Upper lobe of left lung (tissue), 6 donors: ENCODE data around the gene SNRNP40. TPM values are rescaled to one million over a fixed set of nuclear protein-coding genes. Genes with fewer than 3 reads are reported as not detected.
"Not testable (repeated sequence)": the region's sequence is repeated elsewhere in the genome, so short reads cannot be mapped to it uniquely, and the experiment has no call there.

Source experiments
- ATAC-seq, 2 donors: fragments of 200-7000 bp; cut with Tn5 transposase; one replicate each; pipeline ENCODE4 v1.9.1; 2022; ENCODE audit warnings: mild to moderate bottlenecking in 2 of 2, moderate library complexity in 2 of 2; ENCODE audit not compliant: low FRiP score in 2 of 2
- DNase-seq, 2 donors: peaks; one replicate each; pipeline ENCODE4 v3.0.0-alpha.2; 2019 to 2020
- H3K27ac ChIP-seq, 4 donors: fragments of 200-600 bp; sonication (generic); one replicate each; pipeline ENCODE4 v1.5.1; 2016 to 2019
- H3K27me3 ChIP-seq, 4 donors: fragments of 200-600 bp; sonication (generic); one replicate each; pipeline ENCODE4 v1.5.1; 2017 to 2019
- H3K36me3 ChIP-seq, 4 donors: fragments of 200-600 bp; sonication (generic); one replicate each; pipeline ENCODE4 v1.5.1; 2016 to 2019
- H3K4me1 ChIP-seq, 4 donors: fragments of 200-600 bp; sonication (generic); one replicate each; pipeline ENCODE4 v1.5.1; 2018 to 2019
- H3K4me3 ChIP-seq, 4 donors: fragments of 200-600 bp; sonication (generic); one replicate each; pipeline ENCODE4 v1.5.1; 2017 to 2019; ENCODE audit warnings: mild to moderate bottlenecking in 2 of 4, moderate library complexity in 1 of 4
- H3K9me3 ChIP-seq, 4 donors: fragments of 200-600 bp; sonication (generic); one replicate each; pipeline ENCODE4 v1.5.1; 2018 to 2019
- CTCF ChIP-seq, 6 experiments: fragments of 450-650 bp in 4 of 6; fragments of 200-600 bp in 2 of 6; sonication (generic) in 2 of 6; IDR thresholded peaks; one replicate each; pipeline ENCODE4 v1.5.1; 2016 to 2019; ENCODE audit warnings: antibody characterized with exemption in 6 of 6
- EP300 ChIP-seq, 4 donors: sonication (generic); formaldehyde crosslinking; IDR thresholded peaks; one replicate each; pipeline ENCODE4 v1.5.1; 2017; ENCODE audit warnings: antibody characterized with exemption in 4 of 4, control low read depth in 2 of 4
- POLR2A ChIP-seq, 4 donors: fragments of 450-650 bp; IDR thresholded peaks; one replicate each; pipeline ENCODE4 v1.5.1; 2016 to 2017; ENCODE audit warnings: antibody characterized with exemption in 4 of 4, mild to moderate bottlenecking in 2 of 4
- POLR2AphosphoS5 ChIP-seq, 2 donors: sonication (generic); formaldehyde crosslinking; IDR thresholded peaks; one replicate each; pipeline ENCODE4 v1.5.1; 2017; ENCODE audit warnings: antibody characterized with exemption in 2 of 2
- WGBS, 2 donors: methylation state at CpG; one replicate each; pipeline ENCODE4 v1.1.5; 2017 to 2018; 5-methylcytosine and 5-hydroxymethylcytosine counted together
- total RNA-seq, 6 donors: library from RNA; depleted of rRNA in 4 of 6; stranded (reverse); fragments of >200 nt in 4 of 6; gene quantifications; one replicate each; pipeline versions ENCODE4 v1.1.0 to v1.2.1, GENCODE V29; 2016 to 2021
- donor health status: DM: no; HTN: no; CAD: no; lungs with moderate emphysema.
- donor health status: DM: no; HTN: yes; CAD: no; lungs with severe emphysema.

Gene SNRNP40
- total RNA-seq, 6 donors from 2014 or later: 19.4 to 58.7 (median 44.1) TPM

GRCh38 chr1:31295874-31296485 is 608 bp downstream of the SNRNP40 start:
- Histone ChIP-seq H3K27me3 (no peaks in the 10 kb centered on the region), H3K4me1 (peaks cover 15 to 38% (median 24%) of the 10 kb centered on the region in 4 donors), H3K36me3 (peaks cover 5 to 32% (median 21%) of the 10 kb centered on the region in 4 donors), H3K9me3 (no peaks in the 10 kb centered on the region), H3K4me3 (peak overlapping the region; percentile 70 to 91 (median 84)), H3K27ac (peak overlapping the region; percentile 89 to 94 (median 91))
- WGBS, 2 donors: 17 to 25% methylated on average over 10 to 17 of the region's 17 CpGs
- ATAC-seq (no peak), DNase-seq (no peak)
- TF ChIP-seq POLR2A (IDR thresholded peaks at IDR 0.05) (no peak), EP300 (IDR thresholded peaks at IDR 0.05) (no peak), CTCF (IDR thresholded peaks at IDR 0.05) (no peak), POLR2AphosphoS5 (IDR thresholded peaks at IDR 0.05) (no peak)

GRCh38 chr1:31289021-31289420 is 7.6 kb downstream of the SNRNP40 start:
- no peaks in the 10 kb centered on the region for H3K27me3 ChIP-seq
- ATAC-seq (no peak), DNase-seq (no peak)
- H3K4me3 ChIP-seq: no peak overlapping the region
- 52 to 56% methylated on average over 4 of the region's 4 CpGs for WGBS, 2 donors
- H3K9me3 ChIP-seq: no peaks in the 10 kb centered on the region
- peaks cover 30 to 87% (median 66%) of the 10 kb centered on the region in 4 donors for H3K36me3 ChIP-seq
- TF ChIP-seq POLR2A (IDR thresholded peaks at IDR 0.05) (no peak), CTCF (IDR thresholded peaks at IDR 0.05) (no peak), POLR2AphosphoS5 (IDR thresholded peaks at IDR 0.05) (no peak), EP300 (IDR thresholded peaks at IDR 0.05) (no peak)
- H3K4me1 ChIP-seq: peaks cover 0 to under 1% (median 0%) of the 10 kb centered on the region in 4 donors
- H3K27ac ChIP-seq: no peak overlapping the region

GRCh38 chr1:31287791-31288190 is 8.8 kb downstream of the SNRNP40 start:
- not testable (repeated sequence) for H3K4me1 ChIP-seq, H3K27me3 ChIP-seq, ATAC-seq, H3K4me3 ChIP-seq, H3K9me3 ChIP-seq, DNase-seq, H3K27ac ChIP-seq
- 94 to 97% methylated on average over 4 of the region's 4 CpGs for WGBS, 2 donors
- peaks cover 27 to 90% (median 66%) of the 10 kb centered on the region in 4 donors for H3K36me3 ChIP-seq

- not testable (repeated sequence) for H3K27me3 ChIP-seq, ATAC-seq, H3K4me3 ChIP-seq, DNase-seq, H3K4me1 ChIP-seq, H3K27ac ChIP-seq, H3K9me3 ChIP-seq
- 89 to 95% methylated on average over 9 of the region's 9 CpGs for WGBS, 2 donors
- peaks cover 23 to 85% (median 54%) of the 10 kb centered on the region in 4 donors for H3K36me3 ChIP-seq
Observed at GRCh38 chr1:31282426-31282825, 14.2 kb downstream of the SNRNP40 start.

- Histone ChIP-seq H3K36me3 (peaks cover 19 to 92% (median 47%) of the 10 kb centered on the region in 4 donors), H3K9me3 (no peaks in the 10 kb centered on the region), H3K4me3 (no peak overlapping the region), H3K4me1 (peaks cover 0 to 6% (median 4%) of the 10 kb centered on the region in 4 donors), H3K27me3 (no peaks in the 10 kb centered on the region), H3K27ac (no peak overlapping the region)
- TF ChIP-seq POLR2A (IDR thresholded peaks at IDR 0.05): no peak
- no peak for TF ChIP-seq EP300 (IDR thresholded peaks at IDR 0.05)
- no peak for TF ChIP-seq CTCF (IDR thresholded peaks at IDR 0.05)
- no peak for TF ChIP-seq POLR2AphosphoS5 (IDR thresholded peaks at IDR 0.05)
- 75 to 79% methylated on average over 2 of the region's 2 CpGs for WGBS, 2 donors
- no peak for DNase-seq
- no peak for ATAC-seq
Observed at GRCh38 chr1:31273619-31274018, 23.0 kb downstream of the SNRNP40 start.

GRCh38 chr1:31272369-31272768 is 24.2 kb downstream of the SNRNP40 start:
- TF ChIP-seq EP300 (IDR thresholded peaks at IDR 0.05) (no peak), CTCF (IDR thresholded peaks at IDR 0.05) (no peak), POLR2AphosphoS5 (IDR thresholded peaks at IDR 0.05) (no peak), POLR2A (IDR thresholded peaks at IDR 0.05) (no peak)
- no peak for DNase-seq
- WGBS, 2 donors: 58 to 65% methylated on average over 3 of the region's 3 CpGs

More at GRCh38 chr1:31272369-31272768, 24.2 kb downstream of the SNRNP40 start:
- H3K4me1 ChIP-seq: peaks cover 0 to 6% (median 4%) of the 10 kb centered on the region in 4 donors
- H3K9me3 ChIP-seq: no peaks in the 10 kb centered on the region
- no peaks in the 10 kb centered on the region for H3K27me3 ChIP-seq
- no peak overlapping the region for H3K4me3 ChIP-seq
- H3K36me3 ChIP-seq: peaks cover 18 to 92% (median 49%) of the 10 kb centered on the region in 4 donors
- no peak overlapping the region for H3K27ac ChIP-seq
- ATAC-seq: no peak
